ENCODE results near the gene GLUL.
"Not testable (repeated sequence)": the region's sequence is repeated elsewhere in the genome, so short reads cannot be mapped to it uniquely, and the experiment has no call there.

GLUL gene

DNA sequence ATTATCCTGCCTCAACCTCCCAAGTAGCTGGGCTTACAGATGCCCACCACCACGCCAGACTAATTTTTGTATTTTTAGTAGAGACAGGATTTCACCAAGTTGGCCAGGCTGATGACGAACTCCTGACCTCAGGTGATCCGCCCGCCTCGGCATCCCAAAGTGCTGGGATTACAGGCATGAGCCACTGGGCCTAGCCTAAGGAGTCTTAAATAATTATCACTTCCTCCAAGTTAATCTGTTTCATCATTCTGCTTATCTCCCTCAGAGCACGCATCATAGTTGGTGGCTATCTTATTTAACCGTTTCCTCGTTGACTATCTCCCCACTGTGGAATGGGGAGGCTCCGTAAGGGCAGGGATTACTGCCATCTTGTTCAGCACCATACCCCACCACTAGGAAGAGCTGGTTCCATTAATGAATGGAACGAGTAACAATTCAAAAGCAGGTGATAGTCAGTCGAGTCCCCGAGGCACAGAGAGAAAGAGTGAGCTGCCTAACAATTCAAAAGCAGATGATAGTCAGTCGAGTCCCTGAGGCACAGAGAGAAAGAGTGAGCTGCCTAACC lies 52.7 kb downstream of the GLUL start:
- H3K4me3 ChIP-seq = no peak overlapping the region
- TF ChIP-seq CTCF (IDR thresholded peaks at IDR 0.05) = no peak
- DNase-seq (ENCODE audit: low spot score) = no peak
- H3K27ac ChIP-seq = no peak overlapping the region

GRCh38 chr1:182337736-182338571 lies 53.6 kb downstream of the GLUL start:
- H3K4me3 ChIP-seq = no peak overlapping the region
- H3K27ac ChIP-seq = no peak overlapping the region
- no peak for DNase-seq (ENCODE audit: low spot score)
- TF ChIP-seq CTCF (IDR thresholded peaks at IDR 0.05) = no peak

DNA sequence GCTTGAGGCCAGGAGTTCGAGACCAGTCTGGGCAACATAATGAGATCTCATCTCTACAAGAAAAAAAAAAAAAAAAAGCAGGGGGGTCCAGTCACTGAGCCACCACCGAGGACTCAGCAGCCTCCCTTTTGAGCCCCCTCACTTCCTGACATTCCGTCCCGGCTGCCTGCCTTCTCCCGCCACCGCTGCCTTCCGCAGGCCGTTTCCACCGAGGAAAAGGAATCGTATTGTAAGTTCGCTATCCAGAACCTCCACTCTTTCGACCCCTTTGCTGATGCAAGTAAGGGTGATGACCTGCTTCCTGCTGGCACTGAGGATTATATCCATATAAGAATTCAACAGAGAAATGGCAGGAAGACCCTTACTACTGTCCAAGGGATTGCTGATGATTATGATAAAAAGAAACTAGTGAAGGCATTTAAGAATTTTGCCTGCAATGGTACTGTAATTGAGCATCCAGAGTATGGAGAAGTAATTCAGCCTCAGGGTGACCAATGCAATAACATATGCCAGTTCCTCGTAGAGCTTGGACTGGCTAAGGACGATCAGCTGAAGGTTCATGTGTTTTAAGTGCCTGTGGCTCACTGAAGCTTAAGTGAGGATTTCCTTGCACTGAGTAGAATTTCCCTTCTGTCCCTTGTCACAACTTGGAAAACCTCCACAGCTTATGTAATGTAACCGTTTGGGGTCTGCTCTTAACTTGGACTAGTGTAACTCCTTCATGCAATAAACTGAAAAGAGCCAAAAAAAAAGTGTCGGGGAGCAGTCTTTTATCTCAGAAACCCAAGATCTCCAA lies 55.6 kb downstream of the GLUL start:
- Histone ChIP-seq H3K27ac (no peak overlapping the region), H3K4me3 (no peak overlapping the region)
- no peak for TF ChIP-seq CTCF (IDR thresholded peaks at IDR 0.05)
- no peak for DNase-seq (ENCODE audit: low spot score)

DNA sequence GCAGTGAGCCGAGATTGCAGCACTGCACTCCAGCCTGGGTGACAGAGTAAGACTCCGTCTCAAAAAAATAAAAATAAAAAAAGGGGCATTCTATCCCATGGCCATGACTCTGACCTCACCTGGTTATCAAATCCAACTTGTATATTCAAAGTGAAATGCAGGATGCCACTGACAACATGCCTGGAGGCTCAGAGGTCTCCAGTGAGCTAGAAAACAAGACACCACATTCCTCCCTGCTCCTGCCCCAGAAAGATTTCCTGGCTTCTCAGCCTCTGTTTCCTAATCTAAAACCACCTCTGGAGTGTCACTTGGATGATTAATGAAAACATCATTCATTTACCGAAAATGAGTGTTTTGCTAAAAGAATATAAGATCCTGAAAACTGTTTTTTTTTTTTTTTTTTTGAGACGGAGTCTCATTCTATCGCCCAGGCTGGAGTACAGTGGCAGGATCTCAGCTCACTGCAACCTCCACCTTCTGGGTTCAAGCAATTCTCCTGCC lies 58.5 kb downstream of the GLUL start:
- H3K4me3 ChIP-seq; DNase-seq (ENCODE audit: low spot score); H3K27ac ChIP-seq: not testable (repeated sequence)

DNA sequence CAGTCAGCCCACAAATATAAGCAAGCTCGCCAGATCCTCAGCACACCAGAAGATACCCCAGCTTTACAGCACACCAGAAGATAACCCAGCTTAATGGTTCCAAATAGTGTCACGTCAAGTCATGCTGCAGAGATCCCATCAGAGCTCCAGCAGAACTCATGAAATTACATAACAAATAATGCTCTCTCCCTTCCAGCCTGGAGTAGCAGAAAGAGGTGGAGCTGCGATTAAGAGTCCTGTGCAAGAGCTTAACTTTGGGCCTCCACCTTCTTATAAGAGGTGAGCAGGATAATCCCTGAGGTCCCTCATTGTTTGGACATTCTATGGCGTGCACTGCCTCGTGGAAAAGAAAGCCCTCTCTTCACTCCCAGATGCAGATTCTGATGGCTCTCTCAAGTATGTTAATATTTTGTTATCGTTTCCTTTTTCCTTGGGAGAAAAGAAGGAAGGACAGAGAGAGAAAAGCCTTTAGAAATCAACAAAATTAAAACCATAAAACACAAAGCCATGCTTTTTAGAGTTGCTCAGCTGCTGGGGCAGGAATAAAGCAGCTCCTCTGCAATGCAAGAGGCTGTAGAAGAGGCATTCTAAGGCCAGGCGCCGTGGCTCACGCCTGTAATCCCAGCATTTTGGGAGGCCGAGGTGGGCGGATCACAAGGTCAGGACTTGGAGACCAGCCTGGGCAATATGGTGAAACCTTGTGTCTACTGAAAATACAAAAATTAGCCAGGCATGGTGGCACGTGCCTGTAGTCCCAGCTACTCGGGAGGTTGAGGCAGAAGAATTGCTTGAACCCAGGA lies 59.1 kb downstream of the GLUL start:
- no peak overlapping the region for H3K4me3 ChIP-seq
- no peak for TF ChIP-seq CTCF (IDR thresholded peaks at IDR 0.05)
- no peak for DNase-seq (ENCODE audit: low spot score)
- H3K27ac ChIP-seq = no peak overlapping the region
